ENCODE data around the gene HNRNPLL. TPM values are rescaled to one million over a fixed set of nuclear protein-coding genes. Genes with fewer than 3 reads are reported as not detected.

Gene HNRNPLL
- total and polyA plus RNA-seq, 8 donors, result 4.9 to 20.8 (median 14.3) TPM

- intact Hi-C loops (cut with DNase I), result no loop called here
- Histone ChIP-seq H3K27ac (no peak overlapping the region), H3K9me3 (no peaks in the 10 kb centered on the region), H3K4me1 (peaks cover 0 to 4% (median 0%) of the 10 kb centered on the region in 3 donors), H3K4me3 (no peak overlapping the region), H3K27me3 (no peaks in the 10 kb centered on the region), H3K36me3 (no peaks in the 10 kb centered on the region)
- 80 to 90% methylated on average over 14 of the region's 14 CpGs for WGBS, 2 donors
- FAIRE-seq (no peak), DNase-seq (no peak), ATAC-seq (no peak)
- no peak for TF ChIP-seq CTCF (IDR thresholded peaks at IDR 0.05)
Measured at GRCh38 chr2:38529208-38529607, 73.5 kb downstream of the HNRNPLL start.

- ATAC-seq (no peak), FAIRE-seq (no peak), DNase-seq (no peak)
- intact Hi-C loops (cut with DNase I), result no loop called here
- Histone ChIP-seq H3K36me3 (no peaks in the 10 kb centered on the region), H3K4me1 (peaks cover 0 to 4% (median 0%) of the 10 kb centered on the region in 3 donors), H3K9me3 (no peaks in the 10 kb centered on the region), H3K27me3 (no peaks in the 10 kb centered on the region), H3K27ac (no peak overlapping the region), H3K4me3 (peak overlapping the region in 1 of 4 donors; percentile 37)
- WGBS, 2 donors, result 57 to 73% methylated on average over 5 of the region's 5 CpGs
- no peak for TF ChIP-seq CTCF (IDR thresholded peaks at IDR 0.05)
Measured at GRCh38 chr2:38528534-38528933, 74.2 kb downstream of the HNRNPLL start.

- Histone ChIP-seq H3K4me1 (peaks cover 0 to 4% (median 0%) of the 10 kb centered on the region in 3 donors), H3K36me3 (no peaks in the 10 kb centered on the region), H3K9me3 (no peaks in the 10 kb centered on the region), H3K27ac (no peak overlapping the region), H3K27me3 (no peaks in the 10 kb centered on the region), H3K4me3 (peak overlapping the region in 3 of 4 donors; percentile 11 to 37 (median 15))
- TF ChIP-seq CTCF (IDR thresholded peaks at IDR 0.05), result no peak
- FAIRE-seq, result no peak
- 4 to 7% methylated on average over 27 of the region's 27 CpGs for WGBS, 2 donors
- ATAC-seq, result peak; percentile 40 to 67 (median 54)
- intact Hi-C loops (cut with DNase I), result no loop called here
- DNase-seq, result no peak
Measured at GRCh38 chr2:38528008-38528442, 74.7 kb downstream of the HNRNPLL start.

GRCh38 chr2:38527338-38528007 lies 75.3 kb downstream of the HNRNPLL start:
- no peak for TF ChIP-seq CTCF (IDR thresholded peaks at IDR 0.05)
- 76 to 90% methylated on average over 5 of the region's 5 CpGs for WGBS, 2 donors
- no peak for DNase-seq
- H3K36me3 ChIP-seq, result no peaks in the 10 kb centered on the region
- no peaks in the 10 kb centered on the region for H3K9me3 ChIP-seq
- H3K4me1 ChIP-seq, result peaks cover 0 to 4% (median 0%) of the 10 kb centered on the region in 3 donors
- FAIRE-seq, result no peak
- peak overlapping the region in 3 of 4 donors; percentile 11 to 37 (median 15) for H3K4me3 ChIP-seq
- H3K27me3 ChIP-seq, result no peaks in the 10 kb centered on the region
- no peak for ATAC-seq
- no peak overlapping the region for H3K27ac ChIP-seq
- intact Hi-C loops (cut with DNase I), result no loop called here

- H3K27ac ChIP-seq, result no peak overlapping the region
- no peaks in the 10 kb centered on the region for H3K36me3 ChIP-seq
- WGBS, 2 donors, result 72 to 82% methylated on average over 2 of the region's 2 CpGs
- intact Hi-C loops (cut with DNase I), result no loop called here
- DNase-seq (no peak), FAIRE-seq (no peak), ATAC-seq (peak in 1 of 4 donors; percentile 39)
- no peak for TF ChIP-seq CTCF (IDR thresholded peaks at IDR 0.05)
- peaks cover 0 to 4% (median 0%) of the 10 kb centered on the region in 3 donors for H3K4me1 ChIP-seq
- no peaks in the 10 kb centered on the region for H3K27me3 ChIP-seq
- H3K4me3 ChIP-seq, result no peak overlapping the region
- H3K9me3 ChIP-seq, result no peaks in the 10 kb centered on the region
Measured at GRCh38 chr2:38526195-38526594, 76.5 kb downstream of the HNRNPLL start.
